Fibroblast of pulmonary artery (primary cell): ENCODE results near the gene LAIR2.

Source experiments
- DNase-seq: peaks from one replicate; pipeline ENCODE4 v3.0.0-alpha.2; 2010; ENCODE audit warnings: low read depth
- H3K4me3 ChIP-seq: replicated peaks from 2 replicates; pipeline ENCODE4 v1.5.1; 2011; ENCODE audit warnings: low read depth, mild to moderate bottlenecking, control low read depth, low read length, moderate library complexity
- CTCF ChIP-seq: IDR thresholded peaks from 2 replicates; pipeline ENCODE4 v1.5.1; 2011; ENCODE audit warnings: mild to moderate bottlenecking, control low read depth, low read length, inconsistent platforms; ENCODE audit errors: missing control alignments

LAIR2 gene

GRCh38 chr19:54558339-54558738 lies 55.7 kb downstream of the LAIR2 start:
- DNase-seq, result no peak
- H3K4me3 ChIP-seq, result no peak overlapping the region
- no peak for TF ChIP-seq CTCF
